T-helper 2 cell (primary cell): Measurements from ENCODE around the gene UBE4B.
"Not testable (repeated sequence)": the region's sequence is repeated elsewhere in the genome, so short reads cannot be mapped to it uniquely, and the experiment has no call there.

Experiments
- DNase-seq, 5 experiments: peaks; one replicate each; pipeline versions ENCODE4 v3.0.0 to v3.0.0-alpha.2; 2012 to 2022

Gene UBE4B

GRCh38 chr1:10211805-10212410, 179.2 kb downstream of the UBE4B start:
- DNase-seq: peak in 1 of 5 experiments; percentile 56

- DNase-seq: no peak
Observed at GRCh38 chr1:10212476-10212875, 179.7 kb downstream of the UBE4B start.

GRCh38 chr1:10213186-10213705, 180.5 kb downstream of the UBE4B start:
- no peak for DNase-seq

DNA sequence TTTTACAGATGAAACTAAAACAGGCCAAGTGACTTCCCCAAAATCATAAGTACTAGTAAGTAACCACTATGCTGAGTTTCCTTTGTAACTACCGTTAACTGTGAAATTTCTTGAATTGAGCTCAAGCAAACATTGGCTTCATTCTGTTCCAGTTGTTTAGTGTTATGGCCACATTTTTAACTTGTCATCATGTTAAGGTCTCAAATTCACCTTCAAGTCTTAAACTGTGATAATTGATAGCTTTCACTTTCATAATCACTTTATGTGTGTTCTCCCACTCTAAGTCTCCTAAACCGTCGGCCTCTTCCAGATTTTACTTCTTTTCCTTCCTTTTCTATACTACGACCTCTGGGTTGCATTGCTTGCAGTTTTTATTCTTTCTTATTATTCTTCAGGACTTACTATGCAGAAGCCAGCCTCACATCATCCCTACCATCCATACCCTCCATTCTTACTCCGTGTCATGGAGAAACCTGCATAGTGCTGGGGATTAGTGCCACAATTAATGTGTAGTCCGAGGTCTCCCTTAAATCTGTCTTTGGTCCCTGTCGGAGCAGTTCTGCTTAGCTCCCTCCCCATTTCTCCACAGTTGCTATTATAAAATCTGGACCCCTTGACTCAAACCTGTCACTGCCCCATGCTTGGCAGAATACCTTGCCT, 183.5 kb downstream of the UBE4B start:
- DNase-seq: peak in 1 of 5 experiments; percentile 49

DNA sequence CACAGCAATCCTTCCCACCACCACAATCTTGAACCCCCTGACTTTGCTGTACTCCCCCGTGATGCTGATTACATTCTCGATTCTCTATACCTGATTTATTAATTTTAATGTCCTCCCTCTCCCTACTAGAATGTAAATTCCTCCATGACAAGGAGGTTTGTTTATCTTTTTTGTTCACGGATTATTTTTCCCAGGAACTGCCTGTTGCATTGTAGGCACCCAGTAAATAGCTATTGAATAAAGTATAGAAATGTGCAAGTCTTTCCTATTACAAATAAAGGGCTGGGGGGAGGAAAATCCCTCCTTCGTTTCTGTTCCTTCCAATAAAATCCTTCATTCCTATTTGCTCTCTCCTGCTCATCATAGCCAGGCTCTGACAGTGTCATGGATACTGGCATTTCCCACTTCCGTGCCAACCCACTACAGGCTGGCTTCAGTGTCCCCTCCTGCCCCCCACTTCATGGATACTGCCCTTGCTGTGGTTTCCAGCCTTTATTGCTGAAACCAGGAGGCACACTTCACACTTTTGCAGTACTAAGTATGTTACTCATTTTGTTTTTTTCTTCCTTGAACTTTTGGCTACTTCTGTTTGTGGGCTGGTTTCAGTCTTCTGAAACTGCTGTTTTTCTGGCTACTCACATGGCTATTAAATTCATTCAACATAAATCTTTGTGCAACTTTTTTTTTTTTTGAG, 185.1 kb downstream of the UBE4B start:
- peak in 1 of 5 experiments; percentile 52 for DNase-seq

DNA sequence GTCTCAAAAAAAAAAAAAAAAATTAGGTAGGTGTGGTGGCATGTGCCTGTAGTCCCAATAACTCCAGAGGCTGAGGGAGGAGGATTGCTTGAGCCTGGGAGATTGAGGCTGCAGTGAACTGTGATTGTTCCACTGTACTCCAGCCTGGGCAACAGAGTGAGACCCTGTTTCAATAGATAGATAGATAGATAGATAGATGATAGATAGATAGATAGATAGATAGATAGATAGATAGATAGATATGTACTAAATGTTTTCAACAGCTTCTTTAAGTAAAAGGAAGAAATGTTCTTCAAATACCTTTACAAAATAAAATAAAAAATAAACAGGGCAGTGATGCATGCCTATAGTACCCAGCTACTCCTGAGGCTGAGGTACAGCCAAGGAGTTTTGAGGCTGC, 187.4 kb downstream of the UBE4B start:
- no peak for DNase-seq

GRCh38 chr1:10220657-10221056, 187.9 kb downstream of the UBE4B start:
- not testable (repeated sequence) for DNase-seq

GRCh38 chr1:10225573-10225972, 192.8 kb downstream of the UBE4B start:
- DNase-seq: no peak

- no peak for DNase-seq
Observed at GRCh38 chr1:10228528-10228927, 195.8 kb downstream of the UBE4B start.

DNA sequence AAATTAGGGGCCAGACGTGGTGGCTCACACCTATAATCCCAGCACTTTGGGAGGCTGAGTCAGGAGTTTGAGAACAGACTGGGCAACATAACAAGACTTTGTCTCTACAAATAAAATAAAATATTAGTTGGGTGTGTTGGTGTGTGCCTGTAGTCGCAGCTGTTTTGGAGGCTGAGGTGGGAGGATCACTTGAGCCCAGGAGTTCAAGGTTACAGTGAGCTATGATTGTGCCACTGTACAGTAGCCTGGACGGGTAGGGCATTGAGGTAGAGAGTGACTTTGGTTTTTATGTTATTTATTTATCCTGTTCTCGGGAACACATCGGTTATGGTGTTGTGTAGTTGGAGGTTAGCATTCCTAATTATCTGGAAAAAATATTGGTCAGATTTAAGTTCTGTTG, 197.1 kb downstream of the UBE4B start:
- DNase-seq: no peak
